HG02870 (cell line): Measurements from ENCODE around the gene GRID1.

Experiments used
- ATAC-seq: cut with Tn5 transposase; IDR thresholded peaks from one replicate; pipeline ENCODE4 v1.9.1; 2021; ENCODE audit warnings: mild to moderate bottlenecking, moderate library complexity; ENCODE audit not compliant: unreplicated experiment

GRID1 gene

DNA sequence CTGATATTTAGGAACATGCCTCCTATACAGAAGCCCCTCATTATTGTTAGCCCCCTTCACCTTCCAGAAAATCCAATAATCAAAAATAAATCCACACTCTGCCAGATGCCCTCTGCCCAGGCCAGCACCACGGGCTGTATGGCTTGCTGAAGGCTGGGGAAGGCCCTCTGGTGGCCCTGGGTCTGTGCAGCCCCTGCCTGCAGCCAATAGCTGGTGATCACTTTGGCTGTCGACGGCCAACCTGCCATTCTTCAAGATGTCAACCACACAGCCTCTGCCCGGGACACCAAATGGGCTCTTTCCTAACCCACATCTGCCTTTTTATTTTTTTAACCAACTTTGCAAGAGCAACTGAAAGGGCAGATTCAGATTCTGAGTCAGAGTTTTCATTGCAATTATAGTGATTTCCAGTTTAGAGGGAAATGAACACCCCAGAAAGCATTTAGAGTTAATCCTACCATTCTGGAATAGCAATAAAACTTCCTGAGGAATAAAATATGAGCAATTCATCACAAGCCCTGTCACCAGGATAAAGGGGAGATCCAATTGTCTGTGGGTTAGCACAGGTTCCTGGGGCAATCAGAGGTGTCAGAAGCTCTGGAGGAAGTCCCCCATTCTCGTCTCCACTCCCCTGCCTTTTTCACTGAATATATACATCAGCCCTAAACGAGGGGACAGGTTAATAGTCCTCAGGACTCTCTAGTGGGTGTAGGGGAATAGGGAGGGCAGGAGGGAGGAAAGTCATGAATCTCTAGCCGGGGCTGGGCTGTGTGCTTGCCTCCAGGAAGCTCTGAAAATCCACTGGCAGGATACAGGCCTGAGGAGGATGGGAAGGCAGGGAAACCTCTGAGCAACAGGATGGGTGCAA is 211.3 kb downstream of the GRID1 start:
- no peak for ATAC-seq

DNA sequence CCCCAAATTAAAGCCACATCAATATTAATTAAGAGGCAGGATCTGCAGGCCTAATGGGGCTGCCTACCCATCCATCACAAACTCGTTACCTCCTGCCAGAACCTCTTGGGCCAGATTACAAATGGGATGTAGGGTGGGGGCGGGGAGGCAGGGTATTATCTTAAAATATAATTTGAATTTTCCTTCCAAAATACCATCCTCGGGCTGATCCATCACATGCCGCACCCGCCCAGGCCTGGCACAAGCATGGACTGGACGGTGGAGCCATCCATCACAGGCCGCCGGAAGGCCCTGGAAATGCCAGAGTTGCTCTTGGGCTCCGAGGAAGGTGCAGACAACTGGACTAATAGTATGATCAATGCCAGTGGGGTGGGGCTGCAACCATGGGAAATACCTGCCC is 212.8 kb downstream of the GRID1 start:
- no peak for ATAC-seq

DNA sequence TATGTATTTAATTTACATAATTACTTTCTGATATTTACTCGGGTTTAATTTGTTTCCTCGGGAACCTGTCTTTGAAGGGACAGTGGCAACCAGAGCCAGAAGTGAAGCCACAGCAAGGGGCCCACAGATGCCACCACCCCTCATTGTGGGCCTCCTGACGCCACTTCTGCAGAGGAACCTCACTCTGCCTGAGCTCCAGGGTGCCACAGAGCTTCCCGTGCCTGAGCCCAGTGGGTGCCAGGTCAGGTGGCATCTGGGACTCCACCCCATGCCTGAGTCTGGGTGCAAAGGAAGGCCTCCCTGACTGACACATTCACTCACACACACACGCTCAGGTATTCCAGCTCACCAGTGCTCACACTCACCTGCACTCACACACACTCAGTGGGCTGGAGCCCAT is 213.7 kb downstream of the GRID1 start:
- no peak for ATAC-seq

DNA sequence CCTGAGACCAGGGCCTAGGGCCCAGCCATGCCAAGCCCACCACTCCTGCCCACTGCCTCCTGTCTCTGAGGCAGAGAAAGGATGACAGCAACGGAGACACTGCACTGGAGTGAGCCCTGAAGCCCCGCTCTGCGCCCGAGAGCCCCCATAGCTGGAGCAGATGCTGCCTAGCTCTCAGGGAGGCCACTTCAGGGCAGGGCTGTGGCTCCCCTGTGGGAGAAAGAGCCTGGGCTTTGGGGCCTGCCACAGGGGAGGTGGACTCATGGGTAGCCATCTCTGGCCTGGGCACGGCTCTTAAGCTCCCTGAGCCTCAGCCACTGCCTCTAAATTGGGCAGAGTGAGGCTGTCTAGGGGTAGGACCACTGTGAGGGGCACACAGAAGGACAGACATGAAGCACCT is 214.2 kb downstream of the GRID1 start:
- no peak for ATAC-seq

DNA sequence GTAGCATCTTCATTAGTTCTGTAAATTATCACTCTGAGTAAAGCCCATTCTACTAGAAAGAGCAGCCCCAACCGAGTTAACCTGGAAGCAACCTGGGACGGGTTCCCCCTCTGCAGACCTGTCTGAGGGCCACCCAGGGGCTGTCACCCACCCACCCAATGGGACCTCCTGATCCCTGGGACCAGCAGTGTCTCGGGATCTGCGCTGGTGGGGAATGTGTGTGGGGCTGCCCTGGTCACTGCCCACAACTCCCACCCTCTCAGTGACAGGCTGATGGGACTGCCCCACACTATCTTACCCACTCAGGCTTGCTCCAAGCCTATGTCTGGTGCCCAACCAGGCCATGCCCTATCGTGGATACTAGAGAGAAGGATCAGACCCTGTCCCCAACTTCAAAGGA is 215.0 kb downstream of the GRID1 start:
- no peak for ATAC-seq

DNA sequence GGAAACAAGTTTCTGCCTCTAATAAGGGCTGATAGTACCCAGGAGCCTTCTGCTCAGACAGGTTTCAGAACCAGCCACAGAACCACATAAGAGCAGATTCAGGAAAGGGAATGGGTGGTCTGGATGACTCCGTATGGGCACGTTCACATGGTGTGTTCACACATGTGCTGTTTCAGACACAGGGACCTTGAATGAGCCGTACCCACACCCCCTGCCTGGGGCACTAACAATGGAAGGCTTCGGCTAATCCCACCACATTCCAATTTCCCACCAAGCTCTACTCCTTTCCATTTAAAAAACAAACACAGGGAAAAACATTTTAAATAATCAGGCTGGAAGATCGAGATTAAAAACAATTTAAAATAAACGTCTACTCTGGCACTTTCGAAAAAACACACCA is 217.3 kb downstream of the GRID1 start:
- ATAC-seq: no peak

DNA sequence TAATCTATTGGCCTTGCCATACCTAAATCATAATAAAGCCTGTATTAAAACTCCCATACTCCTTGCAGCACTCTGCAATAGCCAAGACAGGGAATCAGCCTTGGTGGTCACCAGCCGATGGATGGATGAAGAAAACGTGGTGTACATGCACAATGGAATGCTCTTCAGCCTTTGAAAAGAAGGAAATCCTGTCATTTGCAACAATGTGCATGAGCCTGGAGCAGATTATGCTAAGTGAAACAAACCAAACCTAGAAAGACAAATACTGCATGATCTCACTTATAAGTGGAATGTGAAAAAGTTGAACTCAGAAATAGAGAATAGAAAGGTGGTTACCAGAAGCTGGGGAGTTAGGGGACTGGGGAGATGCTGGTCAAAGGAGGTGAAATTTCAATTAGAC is 218.5 kb downstream of the GRID1 start:
- ATAC-seq: no peak

DNA sequence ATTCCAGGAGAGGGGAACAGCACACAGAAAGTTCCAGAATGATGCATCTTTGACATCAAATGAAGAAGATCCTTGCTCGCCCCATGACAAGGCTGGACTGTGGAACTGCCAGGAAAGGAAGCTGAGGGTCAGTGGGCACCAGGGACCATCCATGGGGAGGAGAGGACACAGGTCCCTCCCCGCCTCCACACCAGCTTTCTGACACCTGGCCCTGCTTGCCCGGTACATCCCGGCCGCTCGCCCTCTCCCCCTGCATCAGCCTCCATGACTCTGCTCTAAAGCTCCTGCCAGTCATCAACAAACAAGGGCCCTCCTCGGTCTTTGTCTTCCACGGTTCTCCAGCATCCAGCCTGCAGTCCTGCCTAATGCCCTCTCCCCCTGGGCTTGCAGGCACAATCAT is 222.3 kb downstream of the GRID1 start:
- ATAC-seq: no peak

DNA sequence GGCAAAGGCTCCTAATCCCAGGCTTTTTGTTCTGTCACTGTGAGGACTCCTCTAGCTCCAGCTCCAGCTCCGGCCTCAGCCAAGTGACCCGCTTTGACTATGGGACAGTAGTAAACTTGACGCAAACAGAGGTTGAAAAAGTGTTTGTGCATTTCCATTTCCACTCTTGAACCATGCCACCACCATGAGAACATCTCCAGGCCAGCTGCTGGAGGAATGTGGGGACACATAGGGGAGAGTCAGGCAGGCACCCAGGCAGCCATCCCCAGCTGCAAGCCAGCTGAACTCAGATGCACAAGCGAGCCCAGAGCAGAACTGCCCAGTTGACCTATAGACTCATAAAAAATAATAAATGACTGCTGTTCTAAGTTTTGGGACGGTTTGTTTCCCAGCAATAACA is 224.7 kb downstream of the GRID1 start:
- ATAC-seq: no peak

DNA sequence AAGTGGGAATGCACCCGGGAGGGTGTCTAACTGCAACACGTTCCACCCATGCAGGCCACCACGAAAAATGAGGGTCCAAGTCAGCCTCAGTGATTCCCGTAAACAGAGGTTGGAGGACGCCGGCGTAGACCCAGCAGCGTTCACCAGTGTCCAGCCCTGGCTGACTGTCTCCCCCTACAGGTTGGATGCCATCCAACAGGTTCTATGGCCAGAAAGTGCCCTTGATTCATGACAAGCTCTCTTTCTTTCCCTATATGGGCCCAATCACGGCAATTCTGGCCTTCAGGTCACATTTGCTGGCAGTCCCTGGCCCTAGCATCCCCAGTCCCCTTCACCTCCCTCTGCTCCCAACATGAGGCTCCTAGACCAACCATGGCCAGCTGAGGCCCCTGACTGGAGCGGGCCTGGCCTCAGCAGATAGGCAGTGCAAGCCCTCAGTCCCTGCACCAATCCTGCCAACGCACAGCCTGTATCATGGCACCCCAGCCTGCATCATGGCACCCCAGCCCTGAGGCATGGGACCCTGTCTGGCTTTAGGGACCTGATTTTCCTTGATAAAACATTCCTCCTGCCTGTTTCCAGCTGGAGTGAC is 227.4 kb downstream of the GRID1 start:
- no peak for ATAC-seq

DNA sequence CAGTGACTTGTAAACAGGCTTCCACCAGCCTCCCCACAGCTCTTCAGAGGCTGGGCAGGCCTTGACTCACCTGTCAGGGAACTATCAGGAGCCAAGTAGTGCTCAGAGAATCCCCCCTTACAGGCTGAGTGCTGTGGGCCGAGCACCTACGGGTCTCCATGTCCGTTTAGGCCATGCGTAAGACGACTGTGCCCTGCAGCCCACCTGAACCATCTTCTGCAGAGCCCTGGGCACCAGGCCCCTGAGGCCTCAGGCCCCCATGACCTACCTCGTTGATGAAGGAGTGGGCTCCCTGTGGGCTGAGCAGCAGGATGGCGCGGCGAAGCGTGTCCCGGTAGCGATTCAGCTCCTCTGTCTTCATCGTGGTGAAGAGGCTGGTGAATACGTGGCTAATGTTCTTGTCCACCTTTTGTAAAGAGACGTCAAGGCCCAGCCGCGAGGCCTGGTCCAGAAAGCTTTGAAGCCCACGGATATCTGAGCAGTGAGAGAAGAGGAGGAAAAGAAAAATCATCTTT is 228.0 kb downstream of the GRID1 start:
- no peak for ATAC-seq

DNA sequence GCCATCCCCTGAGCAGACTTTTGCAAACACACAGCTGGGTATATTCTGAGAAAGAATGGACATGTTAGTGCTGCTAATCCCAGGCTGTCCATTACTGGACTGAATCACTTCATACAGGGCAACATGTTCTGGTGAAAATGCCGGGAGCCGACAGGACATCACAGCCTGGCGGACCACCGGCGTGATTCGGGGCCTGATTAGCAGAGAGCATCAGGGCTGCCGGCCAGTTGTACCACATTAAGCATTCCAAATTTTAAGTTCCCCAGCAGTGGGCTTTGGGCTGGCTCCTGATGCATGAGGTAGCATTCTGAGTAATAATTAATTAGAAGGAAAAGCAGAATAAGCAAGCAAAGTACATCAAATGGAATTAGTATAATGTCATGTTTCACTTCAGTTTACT is 229.0 kb downstream of the GRID1 start:
- no peak for ATAC-seq

DNA sequence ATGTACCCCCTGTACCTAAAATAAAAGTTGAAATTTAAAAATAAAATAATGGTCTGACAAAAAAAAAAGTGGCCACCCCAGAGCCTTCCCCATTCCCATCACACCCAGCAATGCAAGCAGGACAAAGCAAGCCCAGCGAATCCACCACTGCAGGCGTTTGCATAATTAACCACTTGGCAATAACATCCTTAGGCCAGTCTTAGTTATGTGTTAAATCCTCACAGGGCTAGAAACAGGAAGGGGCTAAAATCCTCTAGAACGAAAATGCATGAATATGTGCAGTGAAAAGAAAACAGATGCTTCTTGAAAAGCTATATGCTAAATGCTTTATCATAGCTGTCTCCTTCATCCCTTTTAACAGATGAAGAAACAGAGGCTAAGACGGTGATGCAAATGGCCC is 229.7 kb downstream of the GRID1 start:
- no peak for ATAC-seq

DNA sequence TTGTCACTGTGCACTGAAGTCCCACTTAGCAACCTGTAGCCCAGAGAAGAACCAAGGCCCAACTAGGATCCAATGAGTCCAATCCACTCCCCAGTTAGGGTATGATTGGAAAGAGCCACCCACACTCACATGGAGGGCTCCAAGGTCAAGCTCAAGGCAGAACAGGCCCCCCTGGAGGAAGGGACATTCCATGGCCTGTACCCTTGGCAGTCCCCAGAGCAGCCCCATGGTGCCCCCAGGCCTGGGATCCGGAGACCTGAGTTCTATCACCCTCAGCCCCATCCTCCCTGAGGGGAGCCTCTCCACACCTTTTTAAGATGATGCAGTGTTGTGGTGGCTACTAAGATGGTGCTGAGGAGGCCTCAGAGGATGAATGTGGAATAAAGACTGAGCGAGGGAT is 231.4 kb downstream of the GRID1 start:
- no peak for ATAC-seq

DNA sequence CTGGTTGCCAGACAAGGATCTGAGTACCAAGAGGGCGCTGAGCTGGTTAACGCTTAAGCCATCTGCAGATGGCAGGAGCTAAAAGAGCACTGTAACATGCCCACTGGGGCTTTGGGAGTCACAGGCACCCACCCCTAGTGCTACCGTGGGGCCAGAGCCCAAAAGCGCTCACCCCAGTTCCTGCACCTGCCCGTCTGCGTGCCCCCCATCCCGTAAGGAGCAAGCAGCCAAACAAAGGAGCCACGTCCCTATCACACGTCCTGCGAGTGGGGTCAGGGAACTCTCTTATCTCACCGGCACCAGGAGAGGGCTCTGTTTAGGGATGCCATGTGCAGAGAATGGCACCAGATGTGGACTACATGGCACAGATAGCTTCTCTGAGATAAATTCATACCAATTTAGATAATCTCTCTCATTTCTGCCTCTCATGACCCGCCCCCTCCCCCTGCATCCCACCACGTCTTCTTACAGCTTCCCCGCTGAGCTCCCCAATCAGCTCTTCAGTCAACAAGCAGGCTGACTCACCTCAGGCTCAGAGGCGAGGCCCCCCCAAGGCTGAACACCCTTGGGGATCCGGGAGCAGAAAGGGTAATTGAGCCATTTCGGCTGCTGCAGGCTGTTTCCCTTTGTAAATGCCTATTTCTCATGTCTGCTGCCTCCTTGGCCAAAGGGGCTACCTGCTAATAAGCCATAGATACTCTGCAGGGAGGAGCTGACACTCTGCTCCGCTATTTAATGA is 235.7 kb downstream of the GRID1 start:
- ATAC-seq: no peak

DNA sequence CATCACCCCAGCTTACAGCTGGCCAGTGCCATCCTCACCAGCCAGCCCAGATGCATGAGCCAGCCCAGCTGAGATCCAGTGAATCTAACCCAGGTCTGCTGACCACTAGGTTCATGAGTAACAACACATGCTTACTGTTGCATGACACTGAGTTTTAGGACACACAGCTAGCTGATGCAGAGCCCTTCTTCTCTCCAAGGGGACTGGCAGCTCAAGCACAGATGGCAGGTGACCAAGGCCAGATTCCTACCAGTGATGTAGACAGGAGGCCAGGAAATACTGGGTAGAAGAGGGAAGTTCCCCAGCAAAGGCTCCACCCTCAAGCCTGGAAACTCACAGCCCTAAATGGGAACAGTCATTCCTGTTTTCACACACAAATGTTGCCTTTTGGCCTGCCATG is 236.6 kb downstream of the GRID1 start:
- ATAC-seq: no peak

DNA sequence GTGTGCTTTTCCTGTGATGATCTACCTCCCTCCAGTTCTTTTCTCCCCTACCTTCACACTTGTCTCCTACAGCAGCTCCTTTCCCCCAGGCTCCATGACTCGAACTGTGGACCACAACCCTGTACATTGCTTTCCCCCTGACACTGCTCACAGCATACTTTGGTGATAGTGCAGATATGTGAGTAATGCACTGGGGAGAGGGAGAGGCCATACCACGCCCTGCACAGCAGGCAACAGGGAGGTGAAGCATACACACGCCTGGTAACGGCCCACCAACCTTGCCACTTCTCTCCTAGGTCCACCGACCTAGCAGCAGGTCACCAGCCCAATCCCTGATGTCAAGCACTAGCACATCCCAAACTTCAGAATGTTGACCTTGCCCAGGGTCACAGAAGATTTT is 238.2 kb downstream of the GRID1 start:
- no peak for ATAC-seq

DNA sequence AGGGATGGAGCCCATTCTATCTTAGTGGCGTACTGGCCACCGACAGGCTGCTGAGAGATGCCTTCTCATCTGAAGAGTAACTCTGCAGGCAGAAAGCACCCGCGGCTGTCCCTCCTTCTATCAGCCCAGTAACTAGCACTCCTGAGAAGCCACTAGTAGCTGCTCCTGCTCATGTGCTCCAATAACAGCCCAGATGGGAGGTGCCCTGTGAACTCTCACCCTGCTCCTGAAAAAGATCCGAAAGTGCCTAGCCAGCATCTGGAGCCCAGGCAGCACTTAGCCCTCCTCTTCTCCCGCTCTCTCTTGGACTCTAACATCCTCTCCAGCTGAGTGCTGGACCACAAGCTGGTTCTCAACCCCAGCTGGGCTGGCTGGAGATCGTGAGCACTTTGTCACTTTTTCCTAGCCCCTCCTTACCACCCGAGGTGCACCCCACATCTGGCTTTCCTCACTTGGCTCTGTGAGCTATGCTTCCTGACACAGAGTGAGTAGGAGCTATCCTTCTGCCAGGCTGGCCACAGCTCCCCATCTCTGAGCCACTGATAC is 239.2 kb downstream of the GRID1 start:
- ATAC-seq: no peak

DNA sequence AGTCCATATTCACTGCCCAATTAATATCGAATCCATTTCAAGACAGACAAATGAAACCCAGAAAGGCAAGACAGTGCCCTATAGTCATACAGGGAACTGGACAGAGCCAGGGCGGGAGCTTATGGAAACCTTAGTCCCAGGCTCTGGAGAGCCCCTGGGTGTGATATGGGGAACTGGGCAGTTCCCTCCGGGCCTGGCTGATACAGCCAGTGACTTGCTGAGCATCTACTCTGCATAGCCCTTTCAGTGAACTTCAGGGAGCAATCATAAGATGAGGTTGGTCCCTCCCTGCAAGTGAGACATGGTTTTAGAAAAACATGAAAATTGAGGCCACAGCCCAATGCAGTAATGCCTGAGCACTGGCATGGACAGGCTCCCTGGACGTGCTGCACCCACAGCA is 241.9 kb downstream of the GRID1 start:
- no peak for ATAC-seq

DNA sequence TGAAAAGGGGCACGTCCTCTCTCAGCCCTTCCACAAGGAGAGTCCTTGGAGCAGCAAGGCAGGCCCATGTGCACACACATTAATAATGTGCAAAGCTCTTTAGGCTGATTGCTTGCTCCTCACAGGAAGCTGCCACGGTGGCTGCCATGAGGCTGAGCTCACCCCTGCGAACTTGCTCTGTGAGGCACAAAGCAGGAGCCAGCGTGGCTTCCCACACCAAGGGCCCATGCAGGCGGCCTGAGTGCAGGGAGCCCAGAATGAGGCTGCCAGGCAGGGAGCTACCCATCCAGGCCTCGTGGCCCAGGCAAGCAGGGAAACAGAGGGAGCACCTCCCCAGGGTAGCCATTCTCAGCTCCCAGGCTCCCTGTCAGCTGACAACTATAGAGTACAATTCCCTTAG is 242.9 kb downstream of the GRID1 start:
- no peak for ATAC-seq

DNA sequence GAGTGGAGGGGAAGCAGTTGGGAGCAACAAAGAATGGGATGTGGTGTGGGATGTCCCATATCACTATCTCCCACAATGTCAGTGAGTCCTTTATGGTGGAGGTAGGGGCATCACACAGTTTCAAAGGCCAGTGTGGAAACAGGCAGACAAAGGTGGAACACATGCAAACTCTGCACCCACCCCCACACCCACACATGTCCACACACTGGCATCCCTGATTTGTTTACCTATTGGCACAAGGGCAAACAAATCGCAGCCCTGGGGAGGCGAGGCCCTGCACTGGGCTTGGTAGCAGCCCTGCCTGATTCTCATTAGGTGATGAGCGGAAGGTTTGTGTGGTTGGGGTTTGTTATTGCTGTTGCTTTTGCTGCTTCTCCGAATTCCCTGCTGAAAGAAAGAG is 243.3 kb downstream of the GRID1 start:
- ATAC-seq: no peak

DNA sequence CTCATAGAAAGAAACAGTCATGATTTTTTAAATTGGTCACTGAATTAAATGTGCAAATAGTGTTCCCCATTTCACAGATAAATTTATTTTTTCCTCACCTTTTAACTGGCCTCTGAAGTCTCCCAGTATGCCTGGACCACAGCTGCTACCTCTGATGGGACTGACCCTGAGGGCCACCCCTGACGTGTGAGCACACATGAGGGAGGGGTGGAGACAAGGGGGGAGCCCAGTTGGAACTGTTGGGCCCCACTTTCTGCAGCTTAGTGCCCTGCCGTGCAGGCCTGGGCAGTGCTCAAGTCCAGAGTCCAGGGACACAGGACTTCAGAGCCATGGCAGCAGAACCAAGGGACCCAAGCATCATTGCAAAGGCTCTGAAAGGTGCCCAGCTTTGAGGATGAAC is 243.9 kb downstream of the GRID1 start:
- ATAC-seq: no peak
